ENCODE data around the gene PRTN3. TPM values are rescaled to one million over a fixed set of nuclear protein-coding genes. Genes with fewer than 3 reads are reported as not detected.
"Not testable (repeated sequence)": the region's sequence is repeated elsewhere in the genome, so short reads cannot be mapped to it uniquely, and the experiment has no call there.

Gene PRTN3
- total RNA-seq, 1 donor from 2014 or later = not detected

DNA sequence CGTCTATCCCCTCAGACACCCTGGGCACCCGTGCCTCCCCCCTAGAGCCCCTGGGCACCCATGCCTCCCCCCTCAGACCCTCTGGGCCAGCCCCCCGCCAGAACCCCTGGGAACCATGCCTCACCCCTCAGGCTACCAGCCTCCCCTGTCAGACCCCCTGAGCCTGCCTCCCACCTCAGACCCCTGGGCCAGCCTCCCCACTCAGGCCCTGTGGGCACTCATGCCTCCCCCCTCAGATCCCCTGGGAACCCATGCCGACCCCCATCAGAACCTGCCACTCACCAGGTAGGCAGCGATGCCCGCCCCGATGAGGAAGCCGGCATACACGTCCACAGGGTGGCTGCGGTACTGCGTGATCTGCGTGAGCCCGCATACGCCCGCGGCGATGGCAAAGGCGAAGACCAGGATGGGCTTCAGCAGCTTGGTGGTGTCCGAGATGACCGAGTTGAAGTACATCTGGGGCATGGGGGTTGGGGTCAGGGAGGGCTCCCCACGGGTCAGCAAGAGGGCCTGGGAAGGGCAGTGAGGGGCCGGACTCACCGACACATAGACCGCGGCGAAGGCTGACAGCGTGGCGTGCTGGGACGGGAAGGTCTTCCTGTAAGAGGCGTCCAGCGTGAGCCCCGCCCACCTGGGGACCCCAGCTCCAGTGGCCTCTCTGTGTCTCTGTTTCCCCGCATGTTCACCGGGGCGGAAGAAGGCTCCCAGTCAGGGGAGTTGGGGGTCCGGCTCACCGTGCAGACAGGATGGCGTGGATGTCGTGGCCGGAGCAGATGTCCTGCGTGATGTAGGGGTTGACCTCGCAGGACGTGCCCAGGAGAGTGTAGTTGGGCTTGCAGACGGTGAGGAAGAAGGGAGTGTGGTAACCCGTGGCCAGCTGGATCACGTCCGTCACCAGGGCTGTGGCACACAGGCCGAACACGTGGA, 26.4 kb upstream of the PRTN3 start:
- DNase-seq (ENCODE audit: extremely low read depth, low read depth, low spot score) = no peak

DNA sequence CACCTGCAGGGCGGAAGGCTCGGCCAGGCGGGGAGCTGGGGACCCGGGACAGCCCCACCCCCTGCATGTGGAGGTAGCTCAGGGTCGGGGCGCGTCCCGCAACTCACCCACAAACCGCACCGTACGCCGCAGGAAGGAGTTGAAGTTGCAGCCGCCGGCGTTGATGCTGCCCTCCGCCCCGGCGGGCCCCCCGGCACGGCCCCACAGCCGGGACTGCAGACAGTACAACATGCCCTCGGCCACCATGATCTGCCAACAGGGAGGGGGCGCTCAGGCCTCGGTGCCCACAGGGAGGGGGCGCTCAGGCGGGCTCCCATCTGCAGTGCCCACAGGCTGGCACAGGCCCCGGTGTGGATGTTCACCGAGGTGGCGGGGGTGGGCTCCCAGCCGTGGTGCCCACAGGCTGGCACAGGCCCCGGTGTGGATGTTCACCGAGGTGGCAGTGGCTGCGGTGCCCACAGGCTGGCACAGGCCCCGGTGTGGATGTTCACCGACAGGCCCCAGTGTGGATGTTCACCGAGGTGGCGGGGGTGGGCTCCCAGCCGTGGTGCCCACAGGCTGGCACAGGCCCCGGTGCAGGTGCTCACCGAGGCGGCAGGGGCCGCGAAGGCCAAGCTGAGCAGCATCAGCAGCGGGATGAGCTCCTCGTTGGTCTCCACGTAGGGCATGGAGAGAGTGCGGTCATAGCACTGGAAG, 25.6 kb upstream of the PRTN3 start:
- DNase-seq (ENCODE audit: extremely low read depth, low read depth, low spot score) = no peak

DNA sequence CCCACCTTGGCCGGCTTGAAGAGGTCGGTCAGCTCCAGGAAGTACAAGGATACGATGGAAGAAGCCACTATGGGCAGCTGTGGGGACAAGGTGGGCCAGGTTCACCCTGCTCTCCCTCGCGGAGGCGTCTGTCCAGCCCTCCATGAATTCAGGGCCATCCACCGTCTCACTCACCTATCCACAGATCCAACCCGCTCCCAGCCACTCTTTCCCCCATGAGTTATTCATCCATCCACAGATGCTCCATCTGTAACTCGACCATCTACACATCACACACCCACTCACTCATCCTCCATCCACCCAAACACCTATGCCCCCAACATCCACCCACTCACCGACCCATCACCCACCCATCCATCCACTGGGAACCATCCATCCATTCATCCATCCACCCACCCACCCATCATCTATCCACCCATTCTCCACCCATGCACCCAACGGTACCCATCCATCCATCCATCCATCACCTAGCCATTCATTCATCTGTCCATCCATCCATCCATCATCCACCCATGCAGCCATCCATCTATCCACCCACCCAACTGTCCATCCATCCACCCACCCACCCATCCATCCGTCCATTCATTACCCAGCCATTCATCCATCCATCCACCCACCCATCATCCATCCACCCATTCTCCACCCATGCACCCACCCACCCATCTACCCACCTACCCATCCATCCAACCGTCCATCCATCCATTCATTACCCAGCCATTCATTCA, 24.9 kb upstream of the PRTN3 start:
- no peak for DNase-seq (ENCODE audit: extremely low read depth, low read depth, low spot score)

DNA sequence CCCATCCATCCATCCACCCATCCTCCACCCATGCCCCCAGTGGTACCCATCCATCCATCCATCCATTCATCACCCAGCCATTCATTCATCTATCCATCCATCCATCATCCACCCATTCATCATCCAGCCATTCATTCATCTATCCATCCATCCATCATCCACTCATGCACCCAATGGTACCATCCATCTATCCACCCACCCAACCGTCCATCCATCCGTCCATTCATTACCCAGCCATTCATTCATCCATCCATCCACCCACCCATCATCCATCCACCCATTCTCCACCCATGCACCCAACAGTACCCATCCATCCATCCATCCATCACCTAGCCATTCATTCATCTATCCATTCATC, 24.3 kb upstream of the PRTN3 start:
- DNase-seq (ENCODE audit: extremely low read depth, low read depth, low spot score) = no peak

DNA sequence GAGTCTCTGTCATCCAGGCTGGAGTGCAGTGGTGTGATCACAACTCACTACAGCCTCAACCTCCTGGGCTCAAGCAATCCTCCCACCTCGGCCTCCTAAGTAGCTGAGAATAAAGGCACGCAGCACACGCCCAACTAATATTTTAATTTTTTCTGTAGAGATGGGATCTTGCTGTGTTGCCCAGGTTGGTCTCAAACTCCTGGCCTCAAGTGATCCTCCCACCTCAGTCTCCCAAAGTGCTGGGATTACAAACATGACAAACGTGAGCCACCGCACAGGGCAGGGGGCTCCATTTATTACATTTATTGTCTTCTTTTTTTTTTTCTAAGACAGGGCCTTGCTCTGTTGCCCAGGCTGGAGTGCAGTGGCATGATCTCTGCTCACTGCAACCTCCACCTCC, 20.6 kb upstream of the PRTN3 start:
- DNase-seq (ENCODE audit: extremely low read depth, low read depth, low spot score) = not testable (repeated sequence)

DNA sequence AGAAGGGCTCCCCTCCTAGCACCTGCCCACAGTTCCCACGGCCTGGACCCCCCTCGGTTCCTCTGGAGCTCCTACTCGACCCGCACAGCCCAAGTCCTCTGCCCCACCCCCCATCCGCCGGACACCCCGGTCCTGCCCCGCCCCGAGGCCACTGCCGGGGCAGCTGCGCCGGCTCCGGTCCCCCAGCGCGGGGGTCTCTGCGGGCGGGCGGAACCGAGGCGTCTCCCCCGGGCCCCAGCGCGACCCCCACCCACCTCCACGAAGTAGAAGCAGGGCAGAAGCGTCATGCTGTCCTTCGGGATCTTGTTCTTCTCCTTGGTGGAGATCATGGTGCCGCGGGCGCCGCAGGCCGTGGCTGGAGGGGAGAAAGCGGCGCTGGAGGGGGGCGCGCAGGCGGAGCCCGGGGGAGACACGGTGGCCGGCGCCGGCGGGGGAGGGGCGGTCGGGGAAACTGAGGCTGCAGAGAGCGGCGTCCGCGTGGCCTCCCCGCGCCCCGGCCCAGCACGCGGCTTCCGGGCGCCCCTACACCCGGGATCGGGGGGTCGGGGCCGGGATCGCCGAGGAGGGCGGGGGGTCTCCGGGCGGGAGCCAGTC, 19.5 kb upstream of the PRTN3 start:
- DNase-seq (ENCODE audit: extremely low read depth, low read depth, low spot score) = no peak

DNA sequence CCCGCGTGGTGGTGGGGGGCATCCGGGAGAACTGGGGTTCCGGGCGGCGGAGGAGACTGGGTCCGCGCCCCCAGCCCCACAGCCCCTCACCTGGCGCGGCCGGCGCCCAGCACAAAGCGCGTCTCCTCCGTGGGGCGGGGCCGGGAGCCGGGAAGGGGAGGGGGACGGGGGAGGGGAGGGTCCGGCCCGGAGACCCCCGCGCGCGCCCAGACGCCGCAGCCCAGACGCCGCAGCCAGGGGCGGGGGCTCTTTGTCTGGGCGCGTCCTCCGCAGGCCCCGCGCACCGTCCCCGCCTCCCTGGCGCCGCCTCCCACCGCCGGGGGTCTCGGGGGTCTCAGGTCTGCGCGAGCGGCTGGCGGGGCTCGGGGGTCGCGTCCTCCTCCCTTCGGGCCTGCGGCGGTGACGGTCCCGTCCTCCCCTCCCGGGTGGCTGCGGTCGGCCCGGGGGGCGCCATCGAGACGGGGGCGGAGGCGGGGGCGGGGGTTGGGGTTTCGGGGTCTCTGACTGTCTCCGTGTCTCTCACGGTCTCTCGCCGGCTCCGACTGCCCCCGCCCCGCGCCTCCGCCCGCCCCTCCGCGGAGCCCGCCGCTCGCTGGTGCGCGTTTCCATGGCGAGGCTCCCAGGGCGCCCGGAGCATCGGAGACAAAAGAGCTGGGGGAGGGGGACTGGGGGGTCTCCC, 18.8 kb upstream of the PRTN3 start, which contains the start of gene PLPPR3:
TSS of gene PLPPR3 (minus strand) at position 131 of the 679 bp plus-strand sequence. CDS start 396 bp downstream, outside the sequence.
- DNase-seq (ENCODE audit: extremely low read depth, low read depth, low spot score) = no peak

DNA sequence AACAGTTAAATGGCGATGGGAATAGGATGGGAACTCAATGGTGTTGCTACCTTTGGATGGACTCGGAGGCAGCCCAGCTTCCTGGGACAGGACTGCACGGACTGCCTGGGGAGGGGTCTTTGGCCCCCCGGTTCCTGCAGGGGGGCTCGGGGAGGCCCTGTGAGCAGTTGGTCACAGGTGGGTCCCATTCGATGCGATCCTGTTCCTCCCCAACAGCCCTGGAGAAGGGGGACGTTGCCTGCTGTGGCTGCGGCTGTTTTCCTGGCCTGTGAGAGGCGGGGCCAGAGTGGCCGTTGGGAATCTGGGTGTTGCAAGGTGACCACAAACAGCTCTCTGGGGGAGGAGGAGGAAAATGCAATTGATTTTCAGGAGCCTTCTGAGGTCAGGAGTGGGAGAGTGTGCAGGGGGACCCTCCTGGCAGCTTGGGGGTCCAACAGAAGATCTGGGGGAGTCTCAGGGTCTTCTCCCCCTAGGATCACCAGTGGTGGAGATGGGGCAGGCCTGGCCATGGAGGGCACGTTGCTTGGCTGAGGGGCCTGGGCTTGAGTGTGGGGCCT, 17.2 kb upstream of the PRTN3 start:
- no peak for DNase-seq (ENCODE audit: extremely low read depth, low read depth, low spot score)

DNA sequence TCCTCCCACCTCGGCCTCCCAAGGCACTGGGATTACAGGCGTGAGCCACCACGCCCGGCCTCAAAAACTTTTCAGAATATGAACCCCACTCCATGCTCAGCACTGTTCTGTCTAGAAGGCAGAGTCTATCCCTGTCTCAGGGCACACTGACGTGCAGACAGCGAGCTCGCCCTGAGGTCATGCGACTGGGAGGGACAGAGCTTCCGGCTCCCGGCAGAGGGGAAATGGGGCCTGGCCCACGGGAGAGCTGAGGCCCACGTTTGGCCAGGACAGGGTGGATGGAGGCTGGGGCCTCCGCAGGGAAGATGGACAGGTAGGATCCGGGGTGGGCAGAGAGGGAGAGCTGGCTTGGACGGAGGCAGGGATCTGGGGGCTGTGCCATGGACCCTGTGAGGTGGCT, 15.9 kb upstream of the PRTN3 start:
- no peak for DNase-seq (ENCODE audit: extremely low read depth, low read depth, low spot score)

DNA sequence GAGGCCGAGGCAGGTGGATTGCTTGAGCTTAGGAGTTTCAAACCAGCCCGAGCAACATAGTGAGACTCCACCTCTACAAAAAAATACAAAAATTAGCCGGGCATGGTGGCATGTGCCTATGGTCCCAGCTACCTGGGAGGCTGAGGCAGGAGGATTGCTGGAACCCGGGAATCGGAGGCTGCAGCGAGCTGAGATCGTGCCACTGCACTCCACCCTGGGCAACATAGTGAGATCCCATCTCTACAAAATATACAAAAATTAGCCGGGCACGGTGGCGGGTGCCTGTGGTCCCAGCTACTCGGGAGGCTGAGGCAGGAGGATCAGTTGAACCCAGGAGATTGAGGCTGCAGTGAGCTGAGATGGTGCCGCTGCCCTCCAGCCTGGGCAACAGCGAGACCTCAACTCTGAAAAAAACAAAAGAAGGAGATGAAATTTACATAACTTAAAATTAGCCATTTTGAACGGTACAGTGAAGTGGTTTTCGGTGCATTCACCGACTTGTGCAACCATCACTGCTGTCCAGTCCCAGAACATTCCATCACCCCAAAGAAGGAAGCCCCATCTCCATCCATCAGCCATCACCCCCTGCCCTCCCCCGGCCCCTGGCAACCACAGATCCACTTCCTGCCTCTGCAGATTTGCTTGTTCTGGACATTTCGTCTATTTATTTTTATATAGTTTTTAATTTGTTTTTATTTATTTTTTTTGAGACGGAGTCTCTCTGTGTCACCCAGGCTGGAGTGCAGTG, 14.7 kb upstream of the PRTN3 start:
- DNase-seq (ENCODE audit: extremely low read depth, low read depth, low spot score) = no peak

DNA sequence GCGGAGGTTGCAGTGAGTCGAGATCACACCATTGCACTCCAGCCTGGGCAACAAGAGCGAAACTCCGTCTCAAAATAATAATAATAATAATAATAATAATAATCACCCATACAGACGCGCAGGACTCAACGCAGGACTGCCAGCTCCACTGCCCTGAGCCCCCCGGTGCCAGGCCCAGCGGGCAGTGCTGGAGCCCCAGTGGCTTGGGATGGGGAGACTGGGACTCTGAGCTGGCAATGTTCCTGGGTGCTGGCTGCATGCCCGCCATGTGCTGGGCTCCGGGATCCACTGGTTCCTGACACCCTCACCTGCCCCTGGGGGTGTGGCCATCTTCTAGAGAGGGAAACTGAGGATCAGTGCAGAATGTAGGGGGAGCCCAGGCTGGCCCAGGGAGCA, 13.5 kb upstream of the PRTN3 start:
- no peak for DNase-seq (ENCODE audit: extremely low read depth, low read depth, low spot score)

DNA sequence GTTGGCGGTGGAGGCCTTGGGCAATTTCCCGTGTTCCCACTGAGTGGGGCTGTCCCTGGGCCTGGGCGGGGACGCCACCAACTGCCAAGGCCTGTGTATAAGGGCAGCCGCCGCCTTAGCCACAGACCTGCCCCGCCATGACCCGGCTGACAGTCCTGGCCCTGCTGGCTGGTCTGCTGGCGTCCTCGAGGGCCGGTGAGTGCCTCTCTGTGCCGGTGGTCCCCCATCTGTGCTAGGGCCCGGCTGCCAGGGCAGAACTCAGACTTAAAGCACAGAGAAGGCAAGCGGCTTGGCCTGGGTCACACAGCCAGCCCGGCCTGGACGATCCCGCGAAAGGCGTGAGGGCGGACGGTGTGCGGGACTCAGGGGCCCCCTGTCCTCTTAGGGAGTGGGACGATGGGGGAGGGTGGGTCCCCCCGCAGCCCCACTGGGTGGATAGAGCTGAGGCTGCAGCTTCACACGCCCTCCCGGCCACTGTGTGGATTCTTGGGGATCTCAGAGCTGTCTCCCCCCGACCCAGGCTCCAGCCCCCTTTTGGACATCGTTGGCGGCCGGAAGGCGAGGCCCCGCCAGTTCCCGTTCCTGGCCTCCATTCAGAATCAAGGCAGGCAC, 13.0 kb upstream of the PRTN3 start, which contains the start of gene AZU1:
TSS of gene AZU1 (plus strand) at position 128 of the 612 bp plus-strand sequence. CDS start at position 138, 10 bp downstream.
- DNase-seq (ENCODE audit: extremely low read depth, low read depth, low spot score) = no peak

DNA sequence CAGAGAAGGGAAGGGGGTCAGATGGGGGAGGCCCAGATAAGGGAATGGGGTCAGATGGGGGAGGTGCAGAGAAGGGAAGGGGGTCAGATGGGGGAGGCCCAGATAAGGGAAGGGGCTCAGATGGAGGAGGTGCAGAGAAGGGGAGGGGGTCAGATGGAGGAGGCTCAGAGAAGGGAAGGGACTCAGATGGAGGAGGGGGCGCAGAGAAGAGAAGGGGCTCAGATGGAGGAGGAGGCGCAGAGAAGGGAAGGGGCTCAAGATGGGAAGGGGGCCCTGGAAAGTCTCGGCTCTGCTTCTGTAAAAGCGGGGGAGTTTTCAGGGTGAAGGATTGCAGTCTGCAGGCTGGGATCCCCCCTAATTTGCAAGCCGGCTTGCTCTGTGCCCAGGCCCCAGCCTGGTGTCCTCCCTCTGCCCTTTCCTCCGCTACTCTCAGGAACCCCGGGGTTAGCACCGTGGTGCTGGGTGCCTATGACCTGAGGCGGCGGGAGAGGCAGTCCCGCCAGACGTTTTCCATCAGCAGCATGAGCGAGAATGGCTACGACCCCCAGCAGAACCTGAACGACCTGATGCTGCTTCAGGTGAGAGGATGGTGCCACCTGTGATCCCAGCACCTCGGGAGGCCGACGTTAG, 11.6 kb upstream of the PRTN3 start:
- no peak for DNase-seq (ENCODE audit: extremely low read depth, low read depth, low spot score)

DNA sequence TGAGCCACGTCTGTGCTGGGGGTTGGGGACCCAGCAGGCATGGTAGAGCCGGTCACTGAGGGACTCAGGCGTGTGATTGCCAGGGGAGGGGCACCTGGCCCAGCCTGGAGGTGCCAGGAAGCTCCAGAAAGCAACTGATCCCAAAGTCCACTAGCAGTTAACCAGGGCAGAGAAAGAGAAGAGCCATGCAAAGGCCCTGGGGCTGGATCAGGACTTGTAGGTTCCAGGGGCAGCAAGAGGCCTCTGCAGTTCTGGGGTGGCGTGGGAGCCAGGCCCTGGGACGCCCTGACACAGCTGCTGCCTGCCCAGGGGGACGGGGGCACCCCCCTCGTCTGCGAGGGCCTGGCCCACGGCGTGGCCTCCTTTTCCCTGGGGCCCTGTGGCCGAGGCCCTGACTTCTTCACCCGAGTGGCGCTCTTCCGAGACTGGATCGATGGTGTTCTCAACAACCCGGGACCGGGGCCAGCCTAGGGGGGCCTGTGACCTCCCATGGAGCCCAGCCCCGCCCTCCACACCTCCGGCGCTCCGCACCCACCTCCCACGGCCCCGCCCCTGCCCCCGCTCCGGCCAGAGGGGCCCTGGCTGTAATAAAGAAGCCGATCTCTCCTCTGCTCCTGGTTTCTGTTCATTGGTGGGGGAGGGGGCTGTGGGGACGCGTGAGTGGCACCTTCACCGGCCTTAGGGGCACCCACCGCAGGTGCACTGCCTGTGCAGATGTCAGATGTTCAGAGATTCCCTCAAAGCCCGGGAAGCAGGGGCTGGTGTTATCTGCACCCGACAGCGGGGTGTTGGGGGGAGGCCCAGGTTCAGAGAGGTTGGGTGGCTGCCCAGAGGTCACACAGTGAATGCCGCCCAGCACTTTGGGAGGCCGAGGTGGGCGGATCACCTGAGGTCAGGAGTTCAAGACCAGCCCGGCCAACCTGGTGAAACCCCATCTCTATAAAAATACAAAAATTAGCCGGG, 9.1 kb upstream of the PRTN3 start:
- DNase-seq (ENCODE audit: extremely low read depth, low read depth, low spot score) = no peak

DNA sequence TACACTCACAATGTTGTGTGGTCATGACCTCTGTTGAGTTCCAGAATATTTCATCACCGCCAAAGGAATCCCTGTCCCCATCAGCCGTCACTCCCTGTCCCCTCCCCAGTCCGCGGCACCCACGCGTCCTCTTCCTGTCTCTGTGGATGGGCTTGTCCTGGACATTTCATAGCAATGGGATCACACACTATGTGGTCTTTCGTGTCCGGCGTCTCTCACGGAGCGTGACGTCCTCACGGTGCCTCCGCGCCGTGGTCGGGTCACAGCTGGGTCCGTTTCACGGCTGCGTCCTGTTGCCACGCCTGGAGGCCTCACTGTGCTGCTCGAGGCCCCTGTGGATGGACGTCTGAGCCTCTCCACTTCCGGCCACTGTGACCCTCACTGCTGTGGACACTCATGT, 6.6 kb upstream of the PRTN3 start:
- no peak for DNase-seq (ENCODE audit: extremely low read depth, low read depth, low spot score)

DNA sequence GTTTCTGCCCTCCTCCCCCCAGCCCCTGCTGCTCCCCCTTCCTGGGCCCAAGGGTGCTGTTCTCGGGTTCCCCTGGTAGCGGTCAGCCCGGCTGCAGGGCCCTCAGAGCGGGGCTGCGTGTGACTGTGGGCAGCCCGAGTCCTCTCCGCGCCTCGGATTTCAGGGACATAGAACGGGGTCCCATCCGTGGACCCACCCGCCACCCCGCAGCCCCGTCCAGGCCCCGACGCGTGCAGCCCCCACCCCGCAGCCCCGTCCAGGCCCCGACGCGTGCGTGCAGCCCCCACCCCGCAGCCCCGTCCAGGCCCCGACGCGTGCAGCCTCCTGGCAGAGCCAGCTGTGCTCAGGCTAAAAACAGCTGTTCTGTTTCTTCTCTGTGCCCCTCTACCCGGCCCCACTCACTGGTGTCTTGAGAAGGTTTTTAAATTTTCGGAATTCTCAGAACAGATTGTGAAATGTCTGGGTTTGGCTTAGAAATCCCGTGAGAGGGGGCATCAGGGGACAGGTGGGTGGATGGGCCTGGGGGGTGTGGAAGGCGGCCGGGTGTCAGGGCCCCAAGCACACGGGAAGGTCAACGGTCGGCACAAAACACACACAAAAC, 5.5 kb upstream of the PRTN3 start:
- DNase-seq (ENCODE audit: extremely low read depth, low read depth, low spot score) = no peak

DNA sequence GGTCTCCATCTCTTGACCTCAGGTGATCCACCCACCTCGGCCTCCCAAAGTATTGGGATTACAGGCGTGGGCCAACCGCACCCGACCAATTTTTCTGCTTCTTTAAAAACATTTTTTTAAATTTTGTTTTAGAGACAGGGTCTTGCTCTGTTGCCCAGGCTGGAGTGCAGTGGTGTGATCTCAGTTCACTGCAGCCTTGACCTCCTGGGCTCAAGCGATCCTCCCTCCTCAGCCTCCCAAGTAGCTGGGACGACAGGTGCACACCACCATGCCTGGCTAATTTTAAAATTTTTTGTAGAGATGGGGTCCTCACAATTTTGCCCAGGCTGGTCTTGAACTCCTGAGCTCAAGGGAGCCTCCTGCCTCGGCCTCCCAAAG, 2.0 kb downstream of the PRTN3 start:
- not testable (repeated sequence) for DNase-seq (ENCODE audit: extremely low read depth, low read depth, low spot score)
